ENCODE results near the gene GEMIN4.
A peak's percentile ranks its signal among the peaks of the same experiment; 100 is the strongest.
"Not testable (repeated sequence)": the region's sequence is repeated elsewhere in the genome, so short reads cannot be mapped to it uniquely, and the experiment has no call there.

Gene GEMIN4

GRCh38 chr17:752002-752619 is at the start of gene GEMIN4:
Gene GEMIN4, minus strand, starts transcription at chr17:752264. Its CDS starts 122 bp downstream, at chr17:752142.
- peak; percentile 98 for DNase-seq (ENCODE audit: low spot score)

GRCh38 chr17:801660-802059 is 49.6 kb upstream of the GEMIN4 start:
- no peak for DNase-seq (ENCODE audit: low spot score)

- no peak for DNase-seq (ENCODE audit: low spot score)
Measured at GRCh38 chr17:800446-801242, 48.6 kb upstream of the GEMIN4 start.

- no peak for DNase-seq (ENCODE audit: low spot score)
Measured at GRCh38 chr17:799261-799660, 47.2 kb upstream of the GEMIN4 start.

GRCh38 chr17:798246-798645 is 46.2 kb upstream of the GEMIN4 start:
- no peak for DNase-seq (ENCODE audit: low spot score)

GRCh38 chr17:797236-797840 is 45.3 kb upstream of the GEMIN4 start:
- no peak for DNase-seq (ENCODE audit: low spot score)

- DNase-seq (ENCODE audit: low spot score): no peak
Measured at GRCh38 chr17:796609-797008, 44.5 kb upstream of the GEMIN4 start.

GRCh38 chr17:795721-796120 is 43.7 kb upstream of the GEMIN4 start:
- peak; percentile 59 for DNase-seq (ENCODE audit: low spot score)

- no peak for DNase-seq (ENCODE audit: low spot score)
Measured at GRCh38 chr17:795276-795675, 43.2 kb upstream of the GEMIN4 start.

GRCh38 chr17:794876-795275 is 42.8 kb upstream of the GEMIN4 start:
- peak; percentile 89 for DNase-seq (ENCODE audit: low spot score)

- no peak for DNase-seq (ENCODE audit: low spot score)
Measured at GRCh38 chr17:792277-792676, 40.2 kb upstream of the GEMIN4 start.

GRCh38 chr17:791829-792228 is 39.8 kb upstream of the GEMIN4 start:
- peak; percentile 54 for DNase-seq (ENCODE audit: low spot score)

GRCh38 chr17:790874-791247 is 38.8 kb upstream of the GEMIN4 start:
- peak; percentile 34 for DNase-seq (ENCODE audit: low spot score)

GRCh38 chr17:789931-790873 is 38.1 kb upstream of the GEMIN4 start:
- peak; percentile 64 for DNase-seq (ENCODE audit: low spot score)

- DNase-seq (ENCODE audit: low spot score): peak; percentile 22
Measured at GRCh38 chr17:789160-789840, 37.2 kb upstream of the GEMIN4 start.

- no peak for DNase-seq (ENCODE audit: low spot score)
Measured at GRCh38 chr17:788551-788950, 36.5 kb upstream of the GEMIN4 start.

- DNase-seq (ENCODE audit: low spot score): no peak
Measured at GRCh38 chr17:787641-788221, 35.7 kb upstream of the GEMIN4 start.

- not testable (repeated sequence) for DNase-seq (ENCODE audit: low spot score)
Measured at GRCh38 chr17:785901-786300, 33.8 kb upstream of the GEMIN4 start.

- DNase-seq (ENCODE audit: low spot score): no peak
Measured at GRCh38 chr17:784143-784542, 32.1 kb upstream of the GEMIN4 start.

- DNase-seq (ENCODE audit: low spot score): peak; percentile 99
Measured at GRCh38 chr17:781805-782731, 30.0 kb upstream of the GEMIN4 start, which contains the start of the genes GLOD4 and MRM3. Gene GLOD4, minus strand, starts transcription at chr17:782280. Its CDS starts 25 bp downstream, at chr17:782255. Gene MRM3, plus strand, starts transcription at chr17:782353. Its CDS starts 26 bp downstream, at chr17:782379.

Measured in left forelimb (tissue), 1 donor.